ENCODE results near the gene SERPINB6. TPM values are rescaled to one million over a fixed set of nuclear protein-coding genes. Genes with fewer than 3 reads are reported as not detected.
"Not testable (repeated sequence)": the region's sequence is repeated elsewhere in the genome, so short reads cannot be mapped to it uniquely, and the experiment has no call there.

Gene SERPINB6
- total RNA-seq, 1 donor from 2014 or later = 101 TPM

DNA sequence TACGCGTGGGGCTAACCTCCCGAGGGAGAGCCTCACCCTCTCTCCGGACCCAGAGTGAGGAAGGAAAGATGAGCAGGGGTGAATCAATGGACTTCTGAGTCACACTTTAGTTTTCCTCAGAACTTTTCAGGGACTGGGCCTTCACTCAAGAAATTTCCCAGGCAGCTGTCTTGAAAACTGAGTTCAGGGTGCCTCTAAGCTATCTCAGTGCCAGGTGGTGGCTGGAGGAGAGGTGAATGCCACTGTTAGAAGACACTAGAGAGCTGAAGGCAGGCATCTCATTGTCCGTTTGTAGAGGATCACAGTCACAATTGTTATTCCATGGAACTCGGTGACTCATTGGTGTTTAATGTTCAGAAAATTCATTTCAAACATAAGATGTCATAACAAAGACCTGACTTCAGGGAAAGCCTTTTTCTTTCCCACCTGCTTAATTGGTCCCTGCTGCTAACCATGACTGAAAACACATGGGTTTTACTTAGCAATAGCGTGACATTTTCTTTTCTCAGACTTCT, 5.3 kb upstream of the SERPINB6 start:
- TF ChIP-seq, protein P1, sequence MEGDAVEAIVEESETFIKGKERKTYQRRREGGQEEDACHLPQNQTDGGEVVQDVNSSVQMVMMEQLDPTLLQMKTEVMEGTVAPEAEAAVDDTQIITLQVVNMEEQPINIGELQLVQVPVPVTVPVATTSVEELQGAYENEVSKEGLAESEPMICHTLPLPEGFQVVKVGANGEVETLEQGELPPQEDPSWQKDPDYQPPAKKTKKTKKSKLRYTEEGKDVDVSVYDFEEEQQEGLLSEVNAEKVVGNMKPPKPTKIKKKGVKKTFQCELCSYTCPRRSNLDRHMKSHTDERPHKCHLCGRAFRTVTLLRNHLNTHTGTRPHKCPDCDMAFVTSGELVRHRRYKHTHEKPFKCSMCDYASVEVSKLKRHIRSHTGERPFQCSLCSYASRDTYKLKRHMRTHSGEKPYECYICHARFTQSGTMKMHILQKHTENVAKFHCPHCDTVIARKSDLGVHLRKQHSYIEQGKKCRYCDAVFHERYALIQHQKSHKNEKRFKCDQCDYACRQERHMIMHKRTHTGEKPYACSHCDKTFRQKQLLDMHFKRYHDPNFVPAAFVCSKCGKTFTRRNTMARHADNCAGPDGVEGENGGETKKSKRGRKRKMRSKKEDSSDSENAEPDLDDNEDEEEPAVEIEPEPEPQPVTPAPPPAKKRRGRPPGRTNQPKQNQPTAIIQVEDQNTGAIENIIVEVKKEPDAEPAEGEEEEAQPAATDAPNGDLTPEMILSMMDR (IDR thresholded peaks at IDR 0.05; ENCODE audit: insufficient read depth, low read length, poor library complexity, severe bottlenecking) = no peak
- H3K36me3 ChIP-seq (ENCODE audit: control insufficient read depth, insufficient read depth, low read length) = no peaks in the 10 kb centered on the region
- H3K27me3 ChIP-seq (ENCODE audit: control insufficient read depth, insufficient read depth, low read length) = no peaks in the 10 kb centered on the region
- no peak overlapping the region for H3K4me3 ChIP-seq (ENCODE audit: low read depth, low read length)
- DNase-seq (ENCODE audit: low read depth) = no peak

DNA sequence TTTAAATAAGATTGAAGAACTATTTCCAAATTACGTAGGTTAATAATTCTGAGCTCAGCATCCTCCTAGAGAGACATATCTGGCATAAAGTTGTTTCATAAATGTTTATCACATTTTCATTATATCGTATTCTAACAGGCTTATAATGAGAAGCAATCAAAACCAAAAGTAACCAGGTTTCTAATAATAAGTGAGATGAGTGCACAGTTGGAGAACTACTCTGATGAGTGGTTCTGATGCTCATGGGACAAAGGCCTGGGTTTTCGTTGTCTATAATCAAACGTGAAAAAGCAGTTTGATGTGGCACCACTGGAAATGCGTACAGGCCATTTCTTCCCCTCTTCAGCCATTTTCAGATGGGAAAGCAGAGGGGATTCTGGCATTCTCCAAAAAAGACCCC, 4.7 kb upstream of the SERPINB6 start:
- no peaks in the 10 kb centered on the region for H3K27me3 ChIP-seq (ENCODE audit: control insufficient read depth, insufficient read depth, low read length)
- TF ChIP-seq, protein P1 (IDR thresholded peaks at IDR 0.05; ENCODE audit: insufficient read depth, low read length, poor library complexity, severe bottlenecking) = no peak
- DNase-seq (ENCODE audit: low read depth) = no peak
- H3K4me3 ChIP-seq (ENCODE audit: low read depth, low read length) = no peak overlapping the region
- H3K36me3 ChIP-seq (ENCODE audit: control insufficient read depth, insufficient read depth, low read length) = no peaks in the 10 kb centered on the region

DNA sequence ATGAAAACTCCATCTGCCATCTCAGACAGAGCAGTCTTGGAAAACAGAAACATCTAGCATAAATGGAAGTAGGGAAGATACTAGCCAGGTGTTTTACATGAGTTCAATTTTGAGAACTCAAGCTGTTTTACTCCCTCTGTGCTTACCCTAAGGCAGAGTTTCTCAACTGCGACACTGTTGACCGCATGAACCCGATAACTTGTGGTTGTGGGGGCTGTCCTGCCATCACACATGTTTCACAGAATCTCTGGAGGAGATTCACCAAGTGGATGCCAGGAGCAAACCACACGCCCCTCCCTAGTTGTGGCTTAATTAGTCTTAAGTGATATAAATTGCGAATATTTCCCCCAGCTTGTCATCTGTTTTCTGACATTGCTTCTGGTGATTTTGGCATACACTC, 2.3 kb upstream of the SERPINB6 start:
- TF ChIP-seq, protein P1 (IDR thresholded peaks at IDR 0.05; ENCODE audit: insufficient read depth, low read length, poor library complexity, severe bottlenecking) = no peak
- no peaks in the 10 kb centered on the region for H3K27me3 ChIP-seq (ENCODE audit: control insufficient read depth, insufficient read depth, low read length)
- H3K4me3 ChIP-seq (ENCODE audit: low read depth, low read length) = no peak overlapping the region
- H3K36me3 ChIP-seq (ENCODE audit: control insufficient read depth, insufficient read depth, low read length) = no peaks in the 10 kb centered on the region
- no peak for DNase-seq (ENCODE audit: low read depth)

DNA sequence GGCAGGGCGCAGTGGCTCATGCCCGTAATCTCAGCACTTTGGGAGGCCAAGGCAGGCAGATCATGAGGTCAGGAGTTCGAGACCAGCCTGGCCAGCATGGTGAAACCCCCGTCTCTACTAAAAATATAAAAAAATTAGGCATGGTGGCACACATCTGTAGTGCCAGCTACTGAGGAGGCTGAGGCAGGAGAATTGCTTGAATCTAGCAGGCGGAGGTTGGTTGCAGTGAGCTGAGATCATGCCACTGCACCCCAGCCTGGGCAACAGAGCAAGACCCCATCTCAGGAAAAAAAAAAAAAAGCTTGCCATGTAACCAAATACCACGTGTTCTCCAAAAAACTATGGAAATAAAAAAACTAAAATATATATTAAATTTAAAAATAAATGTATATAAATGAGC, 1.8 kb upstream of the SERPINB6 start:
- H3K4me3 ChIP-seq (ENCODE audit: low read depth, low read length); H3K36me3 ChIP-seq (ENCODE audit: control insufficient read depth, insufficient read depth, low read length); DNase-seq (ENCODE audit: low read depth); H3K27me3 ChIP-seq (ENCODE audit: control insufficient read depth, insufficient read depth, low read length): not testable (repeated sequence)

DNA sequence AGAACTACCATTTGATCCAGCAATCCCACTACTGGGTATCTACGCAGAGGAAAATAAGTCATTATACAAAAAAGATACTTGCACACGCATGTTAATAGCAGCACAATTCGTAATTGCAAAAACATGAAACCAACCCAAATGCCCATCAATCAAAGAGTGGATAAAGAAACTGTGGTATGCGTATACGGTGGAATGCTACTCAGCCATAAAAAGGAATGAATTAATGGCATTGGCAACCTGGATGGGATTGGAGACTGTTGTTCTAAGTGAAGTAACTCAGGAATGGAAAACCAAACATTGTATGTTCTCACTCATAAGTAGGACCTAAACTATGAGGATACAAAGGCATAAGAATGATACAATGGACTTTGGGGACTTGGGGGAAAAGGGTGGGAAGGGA, 1.3 kb upstream of the SERPINB6 start:
- H3K36me3 ChIP-seq (ENCODE audit: control insufficient read depth, insufficient read depth, low read length); H3K4me3 ChIP-seq (ENCODE audit: low read depth, low read length); H3K27me3 ChIP-seq (ENCODE audit: control insufficient read depth, insufficient read depth, low read length); DNase-seq (ENCODE audit: low read depth): not testable (repeated sequence)

DNA sequence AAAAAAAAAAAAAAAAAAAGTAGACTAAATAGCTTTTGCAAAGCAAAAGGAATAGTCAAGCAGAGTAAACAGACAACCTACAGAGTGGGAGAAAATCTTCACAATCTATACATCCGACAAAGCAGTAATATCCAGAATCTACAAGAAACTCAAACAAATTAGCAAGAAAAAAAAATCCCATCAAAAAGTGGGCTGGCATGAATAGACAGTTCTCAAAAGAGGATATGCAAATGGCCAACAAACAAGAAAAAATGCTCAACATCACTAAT, 786 bp upstream of the SERPINB6 start:
- not testable (repeated sequence) for DNase-seq (ENCODE audit: low read depth); H3K4me3 ChIP-seq (ENCODE audit: low read depth, low read length)

DNA sequence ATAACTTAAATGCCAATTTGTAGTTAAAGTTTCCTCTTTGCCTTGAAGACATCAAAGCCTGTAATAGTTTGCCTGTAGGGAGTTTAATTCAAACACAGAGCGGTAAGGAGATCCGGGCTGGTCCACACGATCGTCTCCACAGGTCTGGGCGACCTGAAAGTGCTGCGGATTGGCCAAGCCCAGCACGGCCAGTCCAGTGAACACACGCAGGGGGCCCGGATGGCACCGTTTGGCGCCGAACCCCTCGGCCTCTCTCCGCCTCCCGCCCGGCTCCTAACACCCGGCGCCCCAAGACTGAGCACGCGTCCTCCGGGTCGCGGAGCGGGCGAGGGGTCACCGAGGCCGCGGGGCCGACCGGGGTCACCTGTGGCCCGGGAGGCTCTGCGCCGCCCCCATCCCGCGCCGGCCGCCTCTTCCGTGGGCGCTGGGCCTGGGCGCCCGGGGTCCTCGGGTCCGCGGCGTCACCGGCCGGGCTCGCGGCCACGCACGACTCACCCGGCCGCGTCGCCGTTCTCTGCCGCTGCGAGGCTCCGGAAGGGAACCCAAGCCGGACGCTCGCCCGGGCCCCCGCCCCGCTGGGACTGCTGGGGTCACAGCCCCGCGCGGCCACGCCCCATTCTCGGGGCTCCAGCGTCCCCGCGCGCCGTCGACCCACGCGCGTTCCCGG, 481 bp downstream of the SERPINB6 start:
- Histone ChIP-seq H3K36me3 (ENCODE audit: control insufficient read depth, insufficient read depth, low read length) (no peaks in the 10 kb centered on the region), H3K4me3 (ENCODE audit: low read depth, low read length) (peak overlapping the region; percentile 66), H3K27me3 (ENCODE audit: control insufficient read depth, insufficient read depth, low read length) (no peaks in the 10 kb centered on the region)
- DNase-seq (ENCODE audit: low read depth) = no peak
- TF ChIP-seq, protein P1 (IDR thresholded peaks at IDR 0.05; ENCODE audit: insufficient read depth, low read length, poor library complexity, severe bottlenecking) = no peak

More for the DNA sequence above, 786 bp upstream of the SERPINB6 start:
- H3K36me3 ChIP-seq (ENCODE audit: control insufficient read depth, insufficient read depth, low read length); H3K27me3 ChIP-seq (ENCODE audit: control insufficient read depth, insufficient read depth, low read length): not testable (repeated sequence)
